Hematopoietic multipotent progenitor cell treated with erythropoietin and hydrocortisone succinate and interleukin-3 and kit ligand, for 8 days (in vitro differentiated cells): ENCODE data around the gene CD276.
"Not testable (repeated sequence)": the region's sequence is repeated elsewhere in the genome, so short reads cannot be mapped to it uniquely, and the experiment has no call there.

Experiments
- DNase-seq: peaks from one replicate; pipeline ENCODE4 v3.0.0-alpha.2; 2015

The CD276 gene

GRCh38 chr15:73712107-73712506 is 27.9 kb downstream of the CD276 start:
- DNase-seq, result no peak

- DNase-seq, result no peak
Observed at GRCh38 chr15:73714695-73715301, 30.6 kb downstream of the CD276 start.

GRCh38 chr15:73715417-73715816 is 31.2 kb downstream of the CD276 start:
- DNase-seq, result no peak

- DNase-seq, result no peak
Observed at GRCh38 chr15:73716417-73716816, 32.2 kb downstream of the CD276 start.

- no peak for DNase-seq
Observed at GRCh38 chr15:73717206-73717605, 33.0 kb downstream of the CD276 start.

- DNase-seq, result no peak
Observed at GRCh38 chr15:73717802-73718201, 33.6 kb downstream of the CD276 start.

- DNase-seq, result no peak
Observed at GRCh38 chr15:73718694-73719093, 34.5 kb downstream of the CD276 start.

- no peak for DNase-seq
Observed at GRCh38 chr15:73722425-73722824, 38.2 kb downstream of the CD276 start.

- no peak for DNase-seq
Observed at GRCh38 chr15:73723191-73723590, 39.0 kb downstream of the CD276 start.

GRCh38 chr15:73724212-73724611 is 40.0 kb downstream of the CD276 start:
- no peak for DNase-seq

GRCh38 chr15:73727330-73727976 is 43.3 kb downstream of the CD276 start:
- DNase-seq, result no peak

GRCh38 chr15:73732051-73732450 is 47.9 kb downstream of the CD276 start:
- not testable (repeated sequence) for DNase-seq

- DNase-seq, result no peak
Observed at GRCh38 chr15:73732930-73733329, 48.7 kb downstream of the CD276 start.

GRCh38 chr15:73737535-73737934 is 53.4 kb downstream of the CD276 start:
- DNase-seq, result no peak

- DNase-seq, result no peak
Observed at GRCh38 chr15:73740152-73741048, 56.2 kb downstream of the CD276 start.

GRCh38 chr15:73741321-73741836 is 57.2 kb downstream of the CD276 start:
- no peak for DNase-seq

GRCh38 chr15:73744293-73744692 is 60.1 kb downstream of the CD276 start:
- DNase-seq, result no peak

GRCh38 chr15:73745073-73745472 is 60.9 kb downstream of the CD276 start:
- no peak for DNase-seq

- no peak for DNase-seq
Observed at GRCh38 chr15:73746261-73746660, 62.1 kb downstream of the CD276 start.

- DNase-seq, result no peak
Observed at GRCh38 chr15:73746883-73747282, 62.7 kb downstream of the CD276 start.

- DNase-seq, result no peak
Observed at GRCh38 chr15:73747847-73748590, 63.8 kb downstream of the CD276 start.

- DNase-seq, result no peak
Observed at GRCh38 chr15:73748730-73749129, 64.5 kb downstream of the CD276 start.

- DNase-seq, result no peak
Observed at GRCh38 chr15:73749533-73749932, 65.3 kb downstream of the CD276 start.
